Lower leg skin (tissue), 3 donors: ENCODE measurements around the gene ARRDC1.

Experiments
- POLR2A ChIP-seq, 2 donors: fragments of 450-650 bp; IDR thresholded peaks; one replicate each; pipeline ENCODE4 v1.6.1; 2016 to 2017; ENCODE audit warnings: antibody characterized with exemption in 2 of 2, mild to moderate bottlenecking in 1 of 2, moderate library complexity in 1 of 2
- TF ChIP-seq, protein P1 (sequence below), 3 donors: fragments of 450-650 bp; IDR thresholded peaks; one replicate each; pipeline ENCODE4 v1.5.1; 2016; ENCODE audit warnings: antibody characterized with exemption in 3 of 3, mild to moderate bottlenecking in 3 of 3, moderate library complexity in 2 of 3

DNA sequence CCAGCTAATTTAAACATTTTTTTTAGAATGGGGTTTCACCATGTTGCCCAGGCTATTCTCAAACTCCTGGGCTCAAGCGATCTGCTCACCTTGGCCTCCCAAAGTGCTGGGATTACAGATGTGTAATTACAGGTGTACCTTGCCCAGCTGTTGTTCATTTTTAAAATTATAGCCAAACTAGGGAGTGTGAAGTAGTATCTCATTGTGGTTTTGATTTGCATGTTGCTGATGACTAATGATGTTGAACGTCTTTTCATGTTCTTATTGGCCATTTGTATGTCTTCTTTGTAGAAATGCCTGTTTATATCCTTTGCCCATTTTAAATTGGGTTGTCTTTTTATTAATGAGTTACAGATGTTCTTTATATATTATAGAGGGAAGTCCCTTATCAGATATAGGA, 44.8 kb downstream of the ARRDC1 start:
- TF ChIP-seq POLR2A (IDR thresholded peaks at IDR 0.05), result no peak
- TF ChIP-seq, protein P1, sequence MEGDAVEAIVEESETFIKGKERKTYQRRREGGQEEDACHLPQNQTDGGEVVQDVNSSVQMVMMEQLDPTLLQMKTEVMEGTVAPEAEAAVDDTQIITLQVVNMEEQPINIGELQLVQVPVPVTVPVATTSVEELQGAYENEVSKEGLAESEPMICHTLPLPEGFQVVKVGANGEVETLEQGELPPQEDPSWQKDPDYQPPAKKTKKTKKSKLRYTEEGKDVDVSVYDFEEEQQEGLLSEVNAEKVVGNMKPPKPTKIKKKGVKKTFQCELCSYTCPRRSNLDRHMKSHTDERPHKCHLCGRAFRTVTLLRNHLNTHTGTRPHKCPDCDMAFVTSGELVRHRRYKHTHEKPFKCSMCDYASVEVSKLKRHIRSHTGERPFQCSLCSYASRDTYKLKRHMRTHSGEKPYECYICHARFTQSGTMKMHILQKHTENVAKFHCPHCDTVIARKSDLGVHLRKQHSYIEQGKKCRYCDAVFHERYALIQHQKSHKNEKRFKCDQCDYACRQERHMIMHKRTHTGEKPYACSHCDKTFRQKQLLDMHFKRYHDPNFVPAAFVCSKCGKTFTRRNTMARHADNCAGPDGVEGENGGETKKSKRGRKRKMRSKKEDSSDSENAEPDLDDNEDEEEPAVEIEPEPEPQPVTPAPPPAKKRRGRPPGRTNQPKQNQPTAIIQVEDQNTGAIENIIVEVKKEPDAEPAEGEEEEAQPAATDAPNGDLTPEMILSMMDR (IDR thresholded peaks at IDR 0.05), result no peak
